Peyer's patch (tissue), 4 donors: ENCODE data around the gene ARL15. TPM values are rescaled to one million over a fixed set of nuclear protein-coding genes. Genes with fewer than 3 reads are reported as not detected.

Experiments
- DNase-seq, 3 donors: peaks; one replicate each; pipeline ENCODE4 v3.0.0-alpha.2; 2017 to 2019
- H3K27ac ChIP-seq, 4 donors: fragments of 200-600 bp; sonication (generic); one replicate each; pipeline ENCODE4 v1.5.1; 2016 to 2019
- H3K27me3 ChIP-seq, 2 donors: fragments of 200-600 bp; sonication (generic); one replicate each; pipeline ENCODE4 v1.5.1; 2019
- H3K36me3 ChIP-seq, 3 donors: fragments of 200-600 bp; sonication (generic); one replicate each; pipeline ENCODE4 v1.5.1; 2016 to 2019
- H3K4me1 ChIP-seq, 4 donors: fragments of 200-600 bp; sonication (generic); one replicate each; pipeline ENCODE4 v1.5.1; 2016 to 2019
- H3K4me3 ChIP-seq, 4 donors: fragments of 200-600 bp; sonication (generic); 1 replicate in 3 of 4; 2 replicates in 1 of 4; pipeline ENCODE4 v1.5.1; 2016 to 2019; ENCODE audit warnings: mild to moderate bottlenecking in 1 of 4
- H3K9me3 ChIP-seq, 4 donors: fragments of 200-600 bp; sonication (generic); one replicate each; pipeline ENCODE4 v1.5.1; 2016 to 2019; ENCODE audit warnings: mild to moderate bottlenecking in 1 of 4
- POLR2A ChIP-seq, 2 donors: fragments of 450-650 bp; IDR thresholded peaks; one replicate each; pipeline ENCODE4 v1.5.1; 2017; ENCODE audit warnings: antibody characterized with exemption in 2 of 2, mild to moderate bottlenecking in 2 of 2, moderate library complexity in 2 of 2
- total RNA-seq, 4 donors: library from RNA; depleted of rRNA; stranded (reverse); fragments of >200 nt; gene quantifications; one replicate each; pipeline ENCODE4 v1.1.0, GENCODE V29; 2016
- TF ChIP-seq, protein P1 (sequence below), 6 experiments: fragments of 450-650 bp in 4 of 6; fragments of 200-600 bp in 2 of 6; sonication (generic) in 1 of 6; IDR thresholded peaks; one replicate each; pipeline ENCODE4 v1.5.1; 2017 to 2019; ENCODE audit warnings: antibody characterized with exemption in 6 of 6, mild to moderate bottlenecking in 3 of 6, moderate library complexity in 1 of 6

The ARL15 gene
- total RNA-seq, 4 donors from 2014 or later, result 18.0 to 44.5 (median 38.7) TPM

DNA sequence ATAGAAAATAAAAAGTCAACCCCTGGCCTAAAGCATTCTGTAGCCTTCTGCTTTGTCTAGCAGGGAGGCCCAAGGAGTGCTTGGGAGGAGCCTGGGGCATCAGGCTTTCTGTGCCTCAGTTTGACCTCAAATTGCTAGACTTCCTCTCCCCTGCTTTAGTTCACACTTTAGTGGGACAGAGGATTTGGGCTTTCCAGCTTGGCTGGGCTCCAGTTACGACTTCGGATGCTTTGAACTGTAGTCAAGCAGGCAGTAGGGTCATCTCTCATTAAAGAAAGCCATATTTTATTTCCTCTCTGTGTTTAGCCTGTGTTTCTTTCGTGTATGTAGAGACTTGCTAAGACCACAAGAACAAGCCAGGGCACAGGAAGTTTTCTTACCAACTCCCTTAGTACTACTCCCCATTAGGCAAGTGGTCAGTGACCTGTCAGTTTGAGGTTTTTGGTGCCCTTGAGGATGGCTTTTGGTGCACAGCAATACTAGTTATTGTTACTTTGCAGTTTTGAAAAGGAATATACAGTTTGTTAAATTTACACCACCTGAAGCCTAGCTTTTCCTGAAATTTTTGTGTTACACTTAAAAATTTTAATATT is 415.2 kb downstream of the ARL15 start:
- TF ChIP-seq, protein P1, sequence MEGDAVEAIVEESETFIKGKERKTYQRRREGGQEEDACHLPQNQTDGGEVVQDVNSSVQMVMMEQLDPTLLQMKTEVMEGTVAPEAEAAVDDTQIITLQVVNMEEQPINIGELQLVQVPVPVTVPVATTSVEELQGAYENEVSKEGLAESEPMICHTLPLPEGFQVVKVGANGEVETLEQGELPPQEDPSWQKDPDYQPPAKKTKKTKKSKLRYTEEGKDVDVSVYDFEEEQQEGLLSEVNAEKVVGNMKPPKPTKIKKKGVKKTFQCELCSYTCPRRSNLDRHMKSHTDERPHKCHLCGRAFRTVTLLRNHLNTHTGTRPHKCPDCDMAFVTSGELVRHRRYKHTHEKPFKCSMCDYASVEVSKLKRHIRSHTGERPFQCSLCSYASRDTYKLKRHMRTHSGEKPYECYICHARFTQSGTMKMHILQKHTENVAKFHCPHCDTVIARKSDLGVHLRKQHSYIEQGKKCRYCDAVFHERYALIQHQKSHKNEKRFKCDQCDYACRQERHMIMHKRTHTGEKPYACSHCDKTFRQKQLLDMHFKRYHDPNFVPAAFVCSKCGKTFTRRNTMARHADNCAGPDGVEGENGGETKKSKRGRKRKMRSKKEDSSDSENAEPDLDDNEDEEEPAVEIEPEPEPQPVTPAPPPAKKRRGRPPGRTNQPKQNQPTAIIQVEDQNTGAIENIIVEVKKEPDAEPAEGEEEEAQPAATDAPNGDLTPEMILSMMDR (IDR thresholded peaks at IDR 0.05), result no peak
- TF ChIP-seq POLR2A (IDR thresholded peaks at IDR 0.05), result no peak
- H3K4me1 ChIP-seq, result no peaks in the 10 kb centered on the region
- DNase-seq, result no peak
- H3K9me3 ChIP-seq, result no peaks in the 10 kb centered on the region
- no peak overlapping the region for H3K4me3 ChIP-seq
- H3K27ac ChIP-seq, result no peak overlapping the region
- H3K27me3 ChIP-seq, result no peaks in the 10 kb centered on the region
- H3K36me3 ChIP-seq, result no peaks in the 10 kb centered on the region

DNA sequence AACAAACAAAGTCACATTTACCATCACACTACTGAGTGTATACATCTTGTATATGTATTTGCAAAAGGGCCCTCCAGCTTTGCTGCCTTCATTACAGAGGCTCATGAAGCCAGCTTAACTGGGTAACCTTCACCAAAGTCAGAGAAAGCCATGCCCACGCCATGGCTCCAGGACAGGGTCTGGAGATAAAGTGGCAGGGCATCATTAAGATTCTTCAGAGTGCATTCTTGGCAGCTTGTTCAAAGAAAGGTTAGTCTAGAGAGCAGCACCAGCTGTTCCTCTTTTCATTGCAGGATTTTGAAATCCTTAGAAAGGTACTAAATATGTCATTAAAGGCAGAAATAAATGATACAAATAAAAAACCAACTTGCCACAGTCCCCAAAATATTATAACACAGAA is 416.7 kb downstream of the ARL15 start:
- Histone ChIP-seq H3K9me3 (no peaks in the 10 kb centered on the region), H3K27me3 (no peaks in the 10 kb centered on the region), H3K27ac (no peak overlapping the region), H3K4me3 (no peak overlapping the region), H3K36me3 (no peaks in the 10 kb centered on the region), H3K4me1 (no peaks in the 10 kb centered on the region)
- no peak for TF ChIP-seq POLR2A (IDR thresholded peaks at IDR 0.05)
- TF ChIP-seq, protein P1 (IDR thresholded peaks at IDR 0.05), result no peak
- DNase-seq, result no peak

DNA sequence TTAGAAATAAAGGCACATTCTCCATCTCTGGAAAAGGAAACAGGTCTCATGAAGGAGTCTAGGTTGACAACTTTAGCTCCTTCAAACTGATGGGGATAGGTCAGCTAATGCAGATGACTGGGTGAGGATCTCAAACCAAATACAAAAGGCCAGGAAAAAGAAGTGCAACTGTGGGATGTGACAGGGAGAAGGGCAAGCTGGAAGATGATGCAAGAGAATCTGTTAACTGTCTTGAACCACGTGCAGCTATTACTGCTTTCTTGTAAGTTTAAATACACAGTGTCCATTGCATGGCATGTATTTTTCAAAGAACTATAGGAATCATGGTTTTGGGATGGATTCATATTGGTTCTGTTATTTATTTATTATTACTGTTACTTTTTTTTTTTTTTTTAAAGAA is 418.1 kb downstream of the ARL15 start:
- no peak overlapping the region for H3K27ac ChIP-seq
- no peak for DNase-seq
- H3K27me3 ChIP-seq, result no peaks in the 10 kb centered on the region
- TF ChIP-seq, protein P1 (IDR thresholded peaks at IDR 0.05), result no peak
- no peak for TF ChIP-seq POLR2A (IDR thresholded peaks at IDR 0.05)
- H3K36me3 ChIP-seq, result no peaks in the 10 kb centered on the region
- no peak overlapping the region for H3K4me3 ChIP-seq
- H3K9me3 ChIP-seq, result no peaks in the 10 kb centered on the region
- no peaks in the 10 kb centered on the region for H3K4me1 ChIP-seq

DNA sequence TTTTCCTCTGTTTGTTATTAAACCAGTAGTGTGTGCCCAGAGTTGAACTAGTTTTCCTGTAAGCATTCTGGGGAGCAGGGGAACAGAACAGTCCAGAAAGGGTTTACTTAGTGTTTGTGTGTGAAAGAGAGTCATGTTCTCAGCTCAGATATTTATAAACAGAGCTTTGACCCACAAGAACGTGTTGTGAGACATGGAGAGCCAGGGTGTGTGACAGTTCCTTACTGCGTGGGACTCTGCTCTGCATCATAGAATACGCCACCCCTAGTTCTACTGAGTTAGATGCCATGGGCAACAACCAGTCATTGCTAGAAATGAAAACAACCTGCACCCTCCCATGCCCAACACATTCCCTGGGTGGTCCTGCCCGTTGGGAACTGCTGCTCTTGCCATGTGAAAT is 419.2 kb downstream of the ARL15 start:
- Histone ChIP-seq H3K4me1 (no peaks in the 10 kb centered on the region), H3K36me3 (no peaks in the 10 kb centered on the region), H3K27me3 (no peaks in the 10 kb centered on the region), H3K27ac (peak overlapping the region in 1 of 4 donors; percentile 16), H3K4me3 (no peak overlapping the region), H3K9me3 (no peaks in the 10 kb centered on the region)
- DNase-seq, result no peak
- TF ChIP-seq, protein P1 (IDR thresholded peaks at IDR 0.05), result no peak
- no peak for TF ChIP-seq POLR2A (IDR thresholded peaks at IDR 0.05)

DNA sequence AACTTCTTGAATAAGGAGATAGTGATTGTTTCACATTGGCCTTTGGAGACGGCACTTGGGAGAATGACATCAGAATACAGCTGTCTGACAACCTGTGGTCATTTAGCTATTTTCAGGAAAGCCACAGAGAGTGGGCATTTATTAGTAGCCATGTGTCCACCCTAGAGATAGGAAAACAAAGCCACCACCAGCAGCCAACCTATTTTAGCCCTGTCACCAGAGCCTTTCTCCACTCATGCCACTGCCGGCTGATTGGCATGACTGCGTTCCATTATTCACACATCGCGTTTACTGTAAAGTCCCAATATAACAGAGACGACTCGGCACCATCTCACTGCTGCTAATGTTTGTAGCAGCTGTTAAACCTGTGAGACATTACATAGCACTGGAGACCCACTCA is 419.9 kb downstream of the ARL15 start:
- peak overlapping the region in 1 of 4 donors; percentile 22 for H3K27ac ChIP-seq
- TF ChIP-seq, protein P1 (IDR thresholded peaks at IDR 0.05), result no peak
- TF ChIP-seq POLR2A (IDR thresholded peaks at IDR 0.05), result no peak

DNA sequence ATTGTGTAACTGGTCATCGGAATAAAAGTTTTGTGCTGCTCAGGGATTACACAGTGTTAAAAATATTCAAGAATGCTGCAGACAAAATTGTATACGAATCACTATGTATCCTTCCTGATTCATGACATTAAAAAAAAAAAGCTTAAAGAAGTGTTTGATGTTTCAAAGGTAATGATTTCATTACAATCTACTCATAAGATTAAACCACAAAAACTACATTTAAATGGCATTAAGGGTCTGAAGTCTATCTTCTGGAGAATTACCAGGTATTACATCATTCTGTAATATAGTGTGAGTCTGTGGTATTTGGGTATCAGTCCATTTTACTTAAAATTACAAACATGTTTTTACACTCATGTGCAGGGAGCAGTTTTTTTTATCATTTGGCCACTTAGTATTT is 425.5 kb downstream of the ARL15 start:
- TF ChIP-seq, protein P1 (IDR thresholded peaks at IDR 0.05), result no peak
- no peak for TF ChIP-seq POLR2A (IDR thresholded peaks at IDR 0.05)
- Histone ChIP-seq H3K4me3 (no peak overlapping the region), H3K4me1 (no peaks in the 10 kb centered on the region), H3K36me3 (no peaks in the 10 kb centered on the region), H3K27ac (no peak overlapping the region), H3K27me3 (no peaks in the 10 kb centered on the region), H3K9me3 (no peaks in the 10 kb centered on the region)
- no peak for DNase-seq

More for the DNA sequence above, 419.9 kb downstream of the ARL15 start:
- no peaks in the 10 kb centered on the region for H3K9me3 ChIP-seq
- DNase-seq, result no peak
- no peaks in the 10 kb centered on the region for H3K27me3 ChIP-seq
- H3K36me3 ChIP-seq, result no peaks in the 10 kb centered on the region
- no peak overlapping the region for H3K4me3 ChIP-seq
- H3K4me1 ChIP-seq, result no peaks in the 10 kb centered on the region
